ENCODE data around the gene MTFR2. TPM values are rescaled to one million over a fixed set of nuclear protein-coding genes. Genes with fewer than 3 reads are reported as not detected.

MTFR2 gene
- total RNA-seq, 2 donors from 2014 or later = 2.9 to 4.5 TPM

DNA sequence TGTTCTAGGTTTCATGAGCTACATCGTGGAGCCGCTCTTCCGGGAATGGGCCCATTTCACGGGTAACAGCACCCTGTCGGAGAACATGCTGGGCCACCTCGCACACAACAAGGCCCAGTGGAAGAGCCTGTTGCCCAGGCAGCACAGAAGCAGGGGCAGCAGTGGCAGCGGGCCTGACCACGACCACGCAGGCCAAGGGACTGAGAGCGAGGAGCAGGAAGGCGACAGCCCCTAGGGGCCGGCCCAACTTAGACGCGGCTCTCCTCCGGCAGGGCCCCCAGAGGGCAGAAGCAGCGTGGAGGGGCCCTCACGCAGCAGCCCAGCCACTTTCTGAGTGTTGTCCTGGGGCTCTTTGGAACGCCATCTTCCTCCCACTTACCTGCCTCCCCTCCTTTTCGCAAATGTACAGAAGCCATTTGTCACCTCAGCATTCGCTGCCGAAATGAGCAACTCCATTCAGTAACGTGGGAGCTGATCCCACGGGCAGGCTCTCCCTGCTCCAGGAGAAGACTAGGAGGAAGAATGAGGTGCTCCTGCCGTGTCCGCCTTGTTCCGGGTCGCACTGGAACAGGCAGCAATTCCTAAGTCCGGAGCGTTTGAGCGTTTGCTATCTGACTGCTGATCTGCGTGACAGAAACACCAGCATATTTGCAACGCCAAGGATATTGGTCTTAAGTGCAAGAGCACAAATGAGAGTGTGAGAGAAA is 58.4 kb downstream of the MTFR2 start:
- Mint-ChIP-seq H3K27ac (no peak overlapping the region), H3K4me3 (no peak overlapping the region), H3K4me1 (no peaks in the 10 kb centered on the region), H3K27me3 (peaks cover 24% of the 10 kb centered on the region), H3K36me3 (ENCODE audit: low read depth) (no peaks in the 10 kb centered on the region)
- no peak for DNase-seq
- no peak for ATAC-seq
- H3K9me3 ChIP-seq (ENCODE audit: control insufficient read depth, low read length, poor library complexity, severe bottlenecking) = no peaks in the 10 kb centered on the region

DNA sequence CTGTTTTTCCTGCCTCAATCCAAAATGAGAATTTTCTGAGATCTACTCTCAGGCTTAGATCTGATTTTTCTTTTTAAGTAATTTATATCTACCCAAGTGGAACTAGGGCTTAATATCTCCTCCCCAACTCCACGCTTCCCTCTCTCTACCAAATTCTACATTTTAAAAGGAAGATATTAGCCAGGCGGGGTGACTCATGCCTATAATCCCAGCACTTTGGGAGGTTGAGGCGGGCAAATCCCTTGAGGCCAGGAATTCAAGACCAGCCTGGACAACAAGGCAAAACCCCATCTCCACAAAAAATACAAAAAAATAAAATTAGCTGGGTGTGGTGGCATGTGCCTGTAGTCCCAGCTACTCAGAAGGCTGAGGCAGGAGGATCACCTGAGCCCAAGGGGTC is 61.0 kb downstream of the MTFR2 start:
- DNase-seq (no peak), ATAC-seq (no peak)
- H3K27me3 Mint-ChIP-seq = peaks cover 15% of the 10 kb centered on the region
- H3K9me3 ChIP-seq (ENCODE audit: control insufficient read depth, low read length, poor library complexity, severe bottlenecking) = no peaks in the 10 kb centered on the region
- H3K4me3 Mint-ChIP-seq = no peak overlapping the region
- H3K36me3 Mint-ChIP-seq (ENCODE audit: low read depth) = no peaks in the 10 kb centered on the region
- H3K4me1 Mint-ChIP-seq = no peaks in the 10 kb centered on the region
- H3K27ac Mint-ChIP-seq = no peak overlapping the region

DNA sequence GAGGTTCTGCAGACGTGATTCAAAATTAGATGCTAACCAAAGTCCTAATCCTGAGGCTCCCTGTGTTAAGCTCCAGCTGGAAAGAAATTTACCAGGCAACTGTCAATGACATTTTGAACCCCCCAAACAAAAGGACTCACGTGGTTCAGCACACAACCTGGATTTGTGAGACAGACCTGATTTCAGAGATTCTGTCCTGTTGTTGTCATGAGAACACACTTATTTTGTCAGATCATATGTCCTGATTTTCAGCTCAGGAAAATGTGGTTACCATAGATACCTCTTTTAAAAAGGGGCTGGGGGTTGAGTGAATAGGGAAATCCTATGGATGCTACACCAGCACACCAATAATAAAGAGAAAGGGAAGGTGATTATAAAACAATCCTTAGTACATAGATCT is 61.6 kb downstream of the MTFR2 start:
- Mint-ChIP-seq H3K4me3 (no peak overlapping the region), H3K4me1 (no peaks in the 10 kb centered on the region), H3K27me3 (peaks cover 15% of the 10 kb centered on the region), H3K27ac (no peak overlapping the region), H3K36me3 (ENCODE audit: low read depth) (no peaks in the 10 kb centered on the region)
- ATAC-seq (no peak), DNase-seq (no peak)
- no peaks in the 10 kb centered on the region for H3K9me3 ChIP-seq (ENCODE audit: control insufficient read depth, low read length, poor library complexity, severe bottlenecking)

DNA sequence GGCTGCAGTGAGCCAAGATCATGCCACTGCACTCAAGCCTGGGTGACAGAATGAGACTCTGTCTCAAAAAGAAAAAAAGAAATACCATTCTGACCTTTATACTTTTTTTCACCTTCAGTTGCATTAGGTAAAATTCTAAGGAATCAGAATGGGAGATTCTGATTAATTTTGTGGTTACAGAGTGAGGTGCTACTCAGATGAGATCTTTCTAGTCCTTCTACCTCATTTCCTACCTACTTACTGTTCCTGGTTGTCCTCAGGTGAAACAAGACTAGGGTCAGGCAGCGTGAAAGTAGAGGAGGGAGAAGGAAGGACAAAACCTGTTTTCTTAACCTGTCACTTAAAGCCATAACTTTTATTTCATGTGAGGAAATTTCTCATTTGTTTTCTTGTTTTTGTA is 63.7 kb downstream of the MTFR2 start:
- no peaks in the 10 kb centered on the region for H3K36me3 Mint-ChIP-seq (ENCODE audit: low read depth)

DNA sequence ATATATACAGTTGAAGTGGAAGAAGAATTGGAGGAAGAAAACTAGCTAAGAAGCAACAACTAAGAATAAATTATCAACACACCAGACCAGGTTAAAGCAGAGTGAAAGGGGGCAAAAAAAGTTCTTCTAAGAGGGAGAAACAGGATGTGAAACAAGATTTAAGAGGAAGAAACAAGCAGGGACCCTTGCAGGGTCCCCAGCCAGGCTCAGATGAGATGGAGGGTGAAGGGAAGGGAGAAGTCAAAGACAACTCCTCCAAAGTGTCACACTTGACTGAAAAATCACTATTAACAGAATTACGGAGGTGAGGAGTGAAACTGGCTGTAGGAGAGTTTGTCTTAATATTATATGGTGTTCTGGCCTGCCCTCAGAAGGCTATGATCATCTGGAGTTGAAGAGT is 65.4 kb downstream of the MTFR2 start:
- no peaks in the 10 kb centered on the region for H3K9me3 ChIP-seq (ENCODE audit: control insufficient read depth, low read length, poor library complexity, severe bottlenecking)
- ATAC-seq = no peak
- Mint-ChIP-seq H3K4me3 (no peak overlapping the region), H3K27ac (no peak overlapping the region), H3K36me3 (ENCODE audit: low read depth) (no peaks in the 10 kb centered on the region), H3K27me3 (peaks cover 9% of the 10 kb centered on the region), H3K4me1 (no peaks in the 10 kb centered on the region)
- DNase-seq = no peak

More for the DNA sequence above, 63.7 kb downstream of the MTFR2 start:
- no peak overlapping the region for H3K4me3 Mint-ChIP-seq
- H3K4me1 Mint-ChIP-seq = no peaks in the 10 kb centered on the region
- peaks cover 11% of the 10 kb centered on the region for H3K27me3 Mint-ChIP-seq
- no peak overlapping the region for H3K27ac Mint-ChIP-seq
- ATAC-seq (no peak), DNase-seq (no peak)
- H3K9me3 ChIP-seq (ENCODE audit: control insufficient read depth, low read length, poor library complexity, severe bottlenecking) = no peaks in the 10 kb centered on the region

DNA sequence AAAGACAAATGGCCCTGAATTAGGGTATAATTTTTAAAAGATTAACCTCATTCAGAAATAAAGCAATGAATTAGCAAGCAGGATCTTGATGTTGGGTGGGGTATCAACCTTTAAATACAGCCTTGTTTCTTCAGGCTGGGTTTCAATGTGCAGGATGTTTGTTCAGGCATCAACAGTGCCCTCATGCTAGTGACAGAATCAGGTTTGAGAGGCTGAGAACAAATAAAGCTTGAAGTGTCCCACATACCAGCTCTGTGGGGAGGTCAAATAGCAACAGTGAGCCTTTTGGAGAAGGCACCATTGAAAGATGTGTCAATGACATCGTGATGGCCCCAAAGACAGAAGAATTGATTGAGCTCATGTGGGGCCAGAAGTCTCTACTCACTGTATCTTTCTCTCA is 68.2 kb downstream of the MTFR2 start:
- no peak for DNase-seq
- peaks cover 16% of the 10 kb centered on the region for H3K27me3 Mint-ChIP-seq
- ATAC-seq = no peak
- H3K27ac Mint-ChIP-seq = no peak overlapping the region
- H3K4me3 Mint-ChIP-seq = no peak overlapping the region
- no peaks in the 10 kb centered on the region for H3K36me3 Mint-ChIP-seq (ENCODE audit: low read depth)
- no peaks in the 10 kb centered on the region for H3K9me3 ChIP-seq (ENCODE audit: control insufficient read depth, low read length, poor library complexity, severe bottlenecking)
- H3K4me1 Mint-ChIP-seq = no peaks in the 10 kb centered on the region

DNA sequence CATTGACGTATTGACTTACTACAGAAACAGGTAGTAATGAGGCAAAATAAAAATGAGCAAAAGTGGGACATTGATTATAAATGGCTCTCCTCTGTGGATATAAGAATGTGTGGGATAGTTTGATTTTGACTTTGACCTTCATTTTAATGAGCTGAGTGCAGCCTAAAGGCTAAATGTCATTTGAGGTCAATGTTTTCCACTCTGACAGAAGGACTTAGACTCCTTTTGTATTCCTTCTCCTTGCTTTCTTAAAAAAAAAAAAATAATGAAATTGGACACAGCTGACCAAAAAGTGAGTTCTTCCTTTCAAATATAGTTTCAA is 68.6 kb downstream of the MTFR2 start:
- no peaks in the 10 kb centered on the region for H3K9me3 ChIP-seq (ENCODE audit: control insufficient read depth, low read length, poor library complexity, severe bottlenecking)
- Mint-ChIP-seq H3K4me3 (no peak overlapping the region), H3K27me3 (peaks cover 16% of the 10 kb centered on the region), H3K4me1 (no peaks in the 10 kb centered on the region), H3K27ac (no peak overlapping the region), H3K36me3 (ENCODE audit: low read depth) (no peaks in the 10 kb centered on the region)
- DNase-seq (no peak), ATAC-seq (no peak)

Other genes starting within 250 kb of the MTFR2 start
- gene BCLAF1, start 39.5 kb upstream of the MTFR2 start, total RNA-seq = 100 to 1,000 TPM; 492 to 543 TPM

Measured in T-helper 17 cell (primary cell).